HCT116 (cell line): ENCODE measurements around the gene ADM2. TPM values are rescaled to one million over a fixed set of nuclear protein-coding genes. Genes with fewer than 3 reads are reported as not detected.

ENCODE experiments used
- ATAC-seq: fragments of 200-7000 bp; cut with Tn5 transposase; 2 replicates; pipeline ENCODE4 v1.9.1; 2020; ENCODE audit warnings: mild to moderate bottlenecking, moderate library complexity
- BruUV-seq: library from RNA; stranded (reverse); fragments of 400-500 nt; replicated peaks from 2 replicates; lab custom pipeline; 2021; lab: Mats Ljungman, UMichigan
- CTCF ChIA-PET: fragments of 300-600 bp; sonication (Branson Sonifier 250); formaldehyde crosslinking; loops from one replicate; lab custom pipeline; 2021; ENCODE audit warnings: antibody characterized with exemption; lab: Charles Lee
- POLR2A ChIA-PET: fragments of 300-600, 350-600 bp; sonication (Branson Sonifier 250); formaldehyde crosslinking; loops from one replicate; lab custom pipeline; 2021; ENCODE audit warnings: antibody characterized with exemption; lab: Charles Lee
- RAD21 ChIA-PET, 2 experiments: fragments of 300-600 bp; sonication (Branson Sonifier 250); formaldehyde crosslinking; loops; one replicate each; lab custom pipeline; 2023; ENCODE audit warnings: low total read pairs in 2 of 2; ENCODE audit not compliant: uncharacterized antibody in 2 of 2, unreplicated experiment in 2 of 2, low non-redundant PET in 1 of 2; lab: Charles Lee
- DNase-seq: peaks from one replicate; pipeline ENCODE4 v3.0.0-alpha.2; 2010; ENCODE audit warnings: low read depth, low spot score
- H2AFZ ChIP-seq: fragments of 200-600 bp; shearing (Covaris generic), sonication (generic); 2 replicates; pipeline ENCODE4 v1.6.1; 2017; ENCODE audit warnings: low read depth, mixed run types, mixed read lengths, antibody characterized with exemption, low read length; ENCODE audit not compliant: poor library complexity, severe bottlenecking
- H3K27ac ChIP-seq: 2 replicates; pipeline ENCODE4 v1.5.1; 2012; ENCODE audit warnings: low read depth, low read length
- H3K27me3 ChIP-seq: fragments of 200-600 bp; sonication (generic); 2 replicates; pipeline ENCODE4 v1.6.1; 2016; ENCODE audit warnings: mixed run types, low read length, mixed read lengths; ENCODE audit not compliant: insufficient read depth
- H3K36me3 ChIP-seq, 2 experiments: fragments of 200-500 bp in 1 of 2; fragments of 200-600 bp in 1 of 2; sonication (Bioruptor generic) in 1 of 2; sonication (generic) in 1 of 2; 2 replicates each; pipeline versions ENCODE4 v1.5.1 to v1.6.1; 2014 to 2016; ENCODE audit warnings: low read length in 2 of 2, inconsistent platforms in 1 of 2, mixed read lengths in 1 of 2, mixed run types in 1 of 2; ENCODE audit not compliant: insufficient read depth in 2 of 2, control insufficient read depth in 1 of 2
- H3K4me1 ChIP-seq, 2 experiments: fragments of 200-600 bp in 1 of 2; sonication (generic) in 1 of 2; 2 replicates each; pipeline versions ENCODE4 v1.5.1 to v1.6.1; 2012 to 2017; ENCODE audit warnings: low read length in 2 of 2, inconsistent platforms in 1 of 2, mild to moderate bottlenecking in 1 of 2, mixed read lengths in 1 of 2, mixed run types in 1 of 2, moderate library complexity in 1 of 2; ENCODE audit not compliant: insufficient read depth in 2 of 2, control insufficient read depth in 1 of 2
- H3K4me2 ChIP-seq: fragments of 200-600 bp; sonication (generic); 2 replicates; pipeline ENCODE4 v1.6.1; 2017; ENCODE audit warnings: mixed run types, low read length, mixed read lengths
- H3K4me3 ChIP-seq, 2 experiments: fragments of 200-600 bp in 1 of 2; sonication (generic) in 1 of 2; replicated peaks in 1 of 2; 2 replicates each; pipeline ENCODE4 v1.5.1; 2011 to 2016; ENCODE audit warnings: low read length in 2 of 2, control low read depth in 1 of 2, low read depth in 1 of 2, mild to moderate bottlenecking in 1 of 2, mixed read lengths in 1 of 2, mixed run types in 1 of 2
- H3K79me2 ChIP-seq: fragments of 200-600 bp; sonication (generic); 2 replicates; pipeline ENCODE4 v1.6.1; 2017; ENCODE audit warnings: mild to moderate bottlenecking, mixed run types, low read length, moderate library complexity, mixed read lengths; ENCODE audit not compliant: insufficient read depth
- H3K9ac ChIP-seq: fragments of 200-600 bp; sonication (generic); 2 replicates; pipeline ENCODE4 v1.6.1; 2016; ENCODE audit warnings: low read length, mixed read lengths
- H3K9me2 ChIP-seq: fragments of 200-600 bp; sonication (generic), shearing (Covaris generic); 2 replicates; pipeline ENCODE4 v1.6.1; 2017; ENCODE audit warnings: mixed run types, mild to moderate bottlenecking, moderate library complexity; ENCODE audit not compliant: insufficient read depth
- H3K9me3 ChIP-seq, 2 experiments: fragments of 200-500 bp in 1 of 2; fragments of 200-600 bp in 1 of 2; sonication (Bioruptor generic) in 1 of 2; sonication (generic) in 1 of 2; 2 replicates each; pipeline ENCODE4 v1.6.1; 2014 to 2017; ENCODE audit warnings: low read length in 2 of 2, mixed read lengths in 2 of 2, inconsistent platforms in 1 of 2, low read depth in 1 of 2, mild to moderate bottlenecking in 1 of 2, mixed run types in 1 of 2, moderate library complexity in 1 of 2; ENCODE audit not compliant: control insufficient read depth in 1 of 2, insufficient read depth in 1 of 2
- H4K20me1 ChIP-seq: fragments of 200-600 bp; sonication (generic), shearing (Covaris generic); 2 replicates; pipeline ENCODE4 v1.6.1; 2017; ENCODE audit warnings: mixed run types, mild to moderate bottlenecking, moderate library complexity; ENCODE audit not compliant: insufficient read depth
- EGR1 ChIP-seq: IDR thresholded peaks from 2 replicates; pipeline ENCODE4 v1.6.1; 2012; ENCODE audit warnings: low read depth
- ELF1 ChIP-seq: IDR thresholded peaks from 2 replicates; pipeline ENCODE4 v1.6.1; 2012; ENCODE audit warnings: low read depth, borderline replicate concordance
- EZH2 ChIP-seq: fragments of 200-600 bp; sonication (generic); IDR thresholded peaks from 2 replicates; pipeline ENCODE4 v1.6.1; 2017; ENCODE audit warnings: antibody characterized with exemption, mixed run types
- FOSL1 ChIP-seq: IDR thresholded peaks from 2 replicates; pipeline ENCODE4 v1.6.1; 2012; ENCODE audit warnings: low read depth
- JUND ChIP-seq: IDR thresholded peaks from 2 replicates; pipeline ENCODE4 v1.6.1; 2012
- POLR2A ChIP-seq: IDR thresholded peaks from 2 replicates; pipeline ENCODE4 v1.7.0; 2011; ENCODE audit warnings: borderline replicate concordance; ENCODE audit not compliant: insufficient read depth, insufficient read length; ENCODE audit errors: extremely low read depth
- POLR2AphosphoS5 ChIP-seq: IDR thresholded peaks from 2 replicates; pipeline ENCODE4 v1.6.1; 2011; ENCODE audit warnings: mild to moderate bottlenecking, low read depth, low read length, moderate library complexity
- RAD21 ChIP-seq: IDR thresholded peaks from 2 replicates; pipeline ENCODE4 v1.6.1; 2012; ENCODE audit warnings: low read depth, mild to moderate bottlenecking
- SIN3A ChIP-seq: IDR thresholded peaks from 2 replicates; pipeline ENCODE4 v1.6.1; 2012; ENCODE audit warnings: low read depth
- SP1 ChIP-seq: IDR thresholded peaks from 2 replicates; pipeline ENCODE4 v1.6.1; 2012; ENCODE audit warnings: low read depth
- SRF ChIP-seq: IDR thresholded peaks from 2 replicates; pipeline ENCODE4 v1.6.1; 2012; ENCODE audit warnings: low read depth
- TCF7L2 ChIP-seq: IDR thresholded peaks from 2 replicates; pipeline ENCODE4 v1.7.0; 2011; ENCODE audit warnings: borderline replicate concordance, inconsistent platforms; ENCODE audit not compliant: insufficient read depth, insufficient read length; ENCODE audit errors: extremely low read depth
- YY1 ChIP-seq: IDR thresholded peaks from 2 replicates; pipeline ENCODE4 v1.6.1; 2011; ENCODE audit warnings: low read length, low read depth, moderate library complexity, mild to moderate bottlenecking; ENCODE audit not compliant: insufficient replicate concordance; ENCODE audit errors: extremely low read depth
- intact Hi-C: fragments of 100-400 bp; cut with micrococcal nuclease; formaldehyde crosslinking; loops from 2 replicates; pipeline ENCODE4 v1.10.0; 2022
- total RNA-seq: library from RNA; stranded (reverse); gene quantifications from one replicate; pipeline ENCODE4 v1.2.1, GENCODE V29; 2021; ENCODE audit not compliant: unreplicated experiment
- TF ChIP-seq, protein P1 (sequence below): IDR thresholded peaks from 2 replicates; pipeline ENCODE4 v1.6.1; 2011; ENCODE audit warnings: mild to moderate bottlenecking, low read length, moderate library complexity; ENCODE audit not compliant: insufficient replicate concordance; ENCODE audit errors: extremely low read depth
- TF ChIP-seq, protein P2 (sequence below): IDR thresholded peaks from 2 replicates; pipeline ENCODE4 v1.6.1; 2012
- TF ChIP-seq, protein P3 (sequence below), 3 experiments: fragments of 200-600 bp in 1 of 3; sonication (generic) in 1 of 3; IDR thresholded peaks in 2 of 3; conservative IDR thresholded peaks in 1 of 3; 2 replicates each; pipeline ENCODE4 v1.5.1; 2012 to 2017; ENCODE audit warnings: low read depth in 2 of 3, low read length in 2 of 3, antibody characterized with exemption in 1 of 3, borderline replicate concordance in 1 of 3, control low read depth in 1 of 3, mild to moderate bottlenecking in 1 of 3, mixed read lengths in 1 of 3, mixed run types in 1 of 3, moderate library complexity in 1 of 3; ENCODE audit not compliant: insufficient read depth in 1 of 3

The ADM2 gene
- total RNA-seq, 1 experiment from 2014 or later = 12.8 TPM

DNA sequence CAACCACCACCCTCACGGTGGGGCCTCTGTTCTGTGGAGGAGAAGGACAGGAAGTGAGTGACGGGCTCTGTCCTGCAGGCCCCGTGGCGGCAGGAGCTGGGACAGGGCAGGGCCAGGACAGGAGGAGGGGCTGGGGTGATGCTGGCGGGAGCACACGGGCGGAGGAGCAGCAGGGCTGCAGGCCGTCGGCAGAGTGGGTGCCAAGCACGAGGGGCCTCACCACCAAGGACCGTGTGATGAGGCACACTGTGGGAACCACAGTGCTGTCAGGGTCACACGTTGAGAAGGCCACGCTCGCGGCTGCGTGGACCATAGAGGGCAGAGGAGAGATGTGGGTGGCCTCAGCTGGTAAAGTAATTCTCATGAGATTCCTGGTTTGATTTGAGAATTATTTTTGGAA, 35.5 kb downstream of the ADM2 start (continued):
- TF ChIP-seq, protein P1, sequence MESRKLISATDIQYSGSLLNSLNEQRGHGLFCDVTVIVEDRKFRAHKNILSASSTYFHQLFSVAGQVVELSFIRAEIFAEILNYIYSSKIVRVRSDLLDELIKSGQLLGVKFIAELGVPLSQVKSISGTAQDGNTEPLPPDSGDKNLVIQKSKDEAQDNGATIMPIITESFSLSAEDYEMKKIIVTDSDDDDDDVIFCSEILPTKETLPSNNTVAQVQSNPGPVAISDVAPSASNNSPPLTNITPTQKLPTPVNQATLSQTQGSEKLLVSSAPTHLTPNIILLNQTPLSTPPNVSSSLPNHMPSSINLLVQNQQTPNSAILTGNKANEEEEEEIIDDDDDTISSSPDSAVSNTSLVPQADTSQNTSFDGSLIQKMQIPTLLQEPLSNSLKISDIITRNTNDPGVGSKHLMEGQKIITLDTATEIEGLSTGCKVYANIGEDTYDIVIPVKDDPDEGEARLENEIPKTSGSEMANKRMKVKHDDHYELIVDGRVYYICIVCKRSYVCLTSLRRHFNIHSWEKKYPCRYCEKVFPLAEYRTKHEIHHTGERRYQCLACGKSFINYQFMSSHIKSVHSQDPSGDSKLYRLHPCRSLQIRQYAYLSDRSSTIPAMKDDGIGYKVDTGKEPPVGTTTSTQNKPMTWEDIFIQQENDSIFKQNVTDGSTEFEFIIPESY = no peak
- TF ChIP-seq FOSL1 (no peak), SRF (no peak), YY1 (no peak), SIN3A (no peak), SP1 (no peak), POLR2AphosphoS5 (no peak), EGR1 (no peak), EZH2 (no peak), TCF7L2 (no peak), ELF1 (no peak), JUND (no peak)
- TF ChIP-seq, protein P2, sequence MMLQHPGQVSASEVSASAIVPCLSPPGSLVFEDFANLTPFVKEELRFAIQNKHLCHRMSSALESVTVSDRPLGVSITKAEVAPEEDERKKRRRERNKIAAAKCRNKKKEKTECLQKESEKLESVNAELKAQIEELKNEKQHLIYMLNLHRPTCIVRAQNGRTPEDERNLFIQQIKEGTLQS = no peak

DNA sequence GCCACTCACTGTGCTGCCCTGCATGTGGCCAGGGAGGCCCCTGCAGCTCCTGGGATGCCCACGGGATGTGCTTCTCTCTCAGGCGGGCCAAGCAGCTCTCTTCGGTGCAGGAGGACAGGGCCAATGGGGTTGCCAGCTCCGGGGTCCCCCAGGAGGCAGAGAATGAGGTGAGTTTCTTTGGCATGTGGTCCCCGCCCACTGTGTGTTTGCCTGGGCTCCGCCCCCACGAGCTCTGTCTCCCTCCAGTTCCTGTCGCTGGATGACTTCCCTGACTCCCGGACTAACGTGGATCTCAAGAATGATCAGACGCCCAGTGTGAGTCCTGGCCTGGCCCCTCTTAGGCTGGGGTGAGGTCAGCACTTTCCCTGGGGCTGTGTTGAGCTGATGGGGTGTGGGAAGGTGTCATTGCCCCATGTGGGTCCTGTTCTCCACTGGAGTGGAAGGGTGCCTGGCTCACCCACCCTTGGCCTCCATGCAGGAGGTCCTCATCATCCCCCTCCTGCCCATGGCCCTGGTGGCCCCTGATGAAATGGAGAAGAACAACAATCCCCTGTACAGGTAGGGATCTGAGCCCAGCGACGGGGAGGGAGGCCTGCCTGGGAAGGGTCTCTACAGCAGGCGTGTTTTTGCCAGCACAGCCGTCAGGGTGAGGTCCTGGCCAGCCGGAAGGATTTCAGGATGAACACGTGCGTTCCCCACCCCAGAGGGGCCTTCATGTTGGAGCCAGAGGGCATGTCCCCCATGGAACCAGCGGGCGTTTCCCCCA, 36.3 kb downstream of the ADM2 start:
- Histone ChIP-seq H3K9me3 (no peaks in the 10 kb centered on the region), H3K4me2 (no peak overlapping the region), H4K20me1 (no peaks in the 10 kb centered on the region), H3K9ac (no peak overlapping the region), H3K4me3 (no peak overlapping the region), H3K9me2 (no peaks in the 10 kb centered on the region), H2AFZ (no peak overlapping the region), H3K27me3 (no peaks in the 10 kb centered on the region), H3K4me1 (no peaks in the 10 kb centered on the region), H3K79me2 (peaks cover 48% of the 10 kb centered on the region), H3K27ac (no peak overlapping the region), H3K36me3 (peaks cover 7 to 26% of the 10 kb centered on the region in 2 experiments; a peak in 2 of 4 replicates)
- POLR2A ChIA-PET = no interaction called here
- TF ChIP-seq POLR2A (no peak), RAD21 (no peak), SRF (no peak), JUND (no peak)
- TF ChIP-seq, protein P3, sequence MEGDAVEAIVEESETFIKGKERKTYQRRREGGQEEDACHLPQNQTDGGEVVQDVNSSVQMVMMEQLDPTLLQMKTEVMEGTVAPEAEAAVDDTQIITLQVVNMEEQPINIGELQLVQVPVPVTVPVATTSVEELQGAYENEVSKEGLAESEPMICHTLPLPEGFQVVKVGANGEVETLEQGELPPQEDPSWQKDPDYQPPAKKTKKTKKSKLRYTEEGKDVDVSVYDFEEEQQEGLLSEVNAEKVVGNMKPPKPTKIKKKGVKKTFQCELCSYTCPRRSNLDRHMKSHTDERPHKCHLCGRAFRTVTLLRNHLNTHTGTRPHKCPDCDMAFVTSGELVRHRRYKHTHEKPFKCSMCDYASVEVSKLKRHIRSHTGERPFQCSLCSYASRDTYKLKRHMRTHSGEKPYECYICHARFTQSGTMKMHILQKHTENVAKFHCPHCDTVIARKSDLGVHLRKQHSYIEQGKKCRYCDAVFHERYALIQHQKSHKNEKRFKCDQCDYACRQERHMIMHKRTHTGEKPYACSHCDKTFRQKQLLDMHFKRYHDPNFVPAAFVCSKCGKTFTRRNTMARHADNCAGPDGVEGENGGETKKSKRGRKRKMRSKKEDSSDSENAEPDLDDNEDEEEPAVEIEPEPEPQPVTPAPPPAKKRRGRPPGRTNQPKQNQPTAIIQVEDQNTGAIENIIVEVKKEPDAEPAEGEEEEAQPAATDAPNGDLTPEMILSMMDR (IDR thresholded peaks at IDR 0.05 in 2 of 3, conservative IDR thresholded peaks at IDR 0.05 in 1 of 3; ENCODE audit: borderline replicate concordance in 1 of 3, insufficient read depth in 1 of 3, low read depth in 2 of 3, low read length in 2 of 3) = no peak
- no TSS peak for BruUV-seq
- DNase-seq (no peak), ATAC-seq (no peak)
- RAD21 ChIA-PET = no interaction called here
- intact Hi-C loops = no loop called here
- CTCF ChIA-PET = no interaction called here
